GM21390 (cell line): ENCODE data around the gene SERINC5.
"Not testable (repeated sequence)": the region's sequence is repeated elsewhere in the genome, so short reads cannot be mapped to it uniquely, and the experiment has no call there.

Experiments used
- ATAC-seq: cut with Tn5 transposase; IDR thresholded peaks from one replicate; pipeline ENCODE4 v1.9.1; 2021; ENCODE audit not compliant: unreplicated experiment

Gene SERINC5

DNA sequence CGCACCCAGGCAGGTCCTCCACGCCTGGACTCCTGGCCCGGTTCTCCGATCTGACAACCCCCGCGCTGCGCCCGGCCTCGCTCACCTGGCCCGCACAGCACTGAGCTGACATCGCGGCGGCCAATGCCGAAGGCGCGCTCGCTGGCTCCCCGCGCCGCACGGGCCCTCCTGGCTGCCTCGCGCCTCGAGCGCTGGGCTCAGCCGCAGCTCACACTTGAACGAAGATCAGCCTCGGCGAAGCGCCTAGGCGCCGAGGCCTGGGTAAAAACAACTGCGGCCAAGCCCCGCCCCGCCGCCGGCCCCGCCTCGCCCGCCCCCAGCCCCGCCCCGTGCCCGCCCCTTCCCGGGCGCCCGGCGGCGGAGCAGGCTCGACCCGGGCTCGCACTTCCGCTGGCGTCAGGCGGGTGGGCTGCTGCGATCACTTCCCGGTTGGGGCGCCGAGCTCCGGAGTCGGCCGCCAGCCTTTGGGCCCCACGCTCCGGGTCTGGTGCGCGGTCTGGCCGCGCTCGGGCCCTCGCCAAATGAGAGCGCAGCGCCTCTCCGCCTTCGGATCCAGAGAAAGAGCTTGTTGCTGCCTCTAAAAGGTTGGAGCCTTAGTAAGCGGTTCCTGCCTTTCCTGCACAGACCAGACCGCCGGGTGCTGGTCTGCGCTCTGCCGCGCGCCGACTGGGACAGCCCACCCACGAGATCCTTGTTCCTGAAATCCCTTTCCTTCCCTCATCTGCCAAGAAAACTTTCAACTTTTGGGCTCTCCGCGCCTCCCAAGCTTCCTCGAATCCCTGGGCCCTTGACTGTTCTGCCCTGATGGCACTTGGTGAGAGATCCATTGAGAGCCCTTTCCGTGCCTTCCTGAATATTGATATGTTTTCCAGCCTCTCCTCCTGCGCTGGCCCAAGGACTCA, at the start of gene SERINC5:
TSS of gene SERINC5 (minus strand) at position 238 of the 902 bp plus-strand sequence. CDS start at position 112, 126 bp downstream.
- ATAC-seq, result peak; percentile 83

- ATAC-seq, result no peak
Observed at GRCh38 chr5:80302636-80303035, 46.8 kb upstream of the SERINC5 start.

DNA sequence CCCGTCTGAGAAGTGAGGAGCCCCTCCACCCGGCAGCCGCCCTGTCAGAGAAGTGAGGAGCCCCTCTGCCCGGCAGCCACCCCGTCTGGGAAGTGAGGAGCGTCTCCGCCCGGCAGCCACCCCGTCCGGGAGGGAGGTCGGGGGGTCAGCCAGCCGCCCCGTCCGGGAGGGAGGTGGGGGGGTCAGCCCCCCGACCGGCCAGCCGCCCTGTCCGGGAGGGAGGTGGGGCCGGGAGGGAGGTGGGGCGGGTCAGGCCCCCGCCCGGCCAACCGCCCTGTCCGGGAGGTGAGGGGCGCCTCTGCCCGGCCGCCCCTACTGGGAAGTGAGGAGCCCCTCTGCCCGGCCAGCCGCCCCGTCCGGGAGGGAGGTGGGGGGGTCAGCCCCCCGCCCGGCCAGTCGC, 45.5 kb upstream of the SERINC5 start:
- not testable (repeated sequence) for ATAC-seq

DNA sequence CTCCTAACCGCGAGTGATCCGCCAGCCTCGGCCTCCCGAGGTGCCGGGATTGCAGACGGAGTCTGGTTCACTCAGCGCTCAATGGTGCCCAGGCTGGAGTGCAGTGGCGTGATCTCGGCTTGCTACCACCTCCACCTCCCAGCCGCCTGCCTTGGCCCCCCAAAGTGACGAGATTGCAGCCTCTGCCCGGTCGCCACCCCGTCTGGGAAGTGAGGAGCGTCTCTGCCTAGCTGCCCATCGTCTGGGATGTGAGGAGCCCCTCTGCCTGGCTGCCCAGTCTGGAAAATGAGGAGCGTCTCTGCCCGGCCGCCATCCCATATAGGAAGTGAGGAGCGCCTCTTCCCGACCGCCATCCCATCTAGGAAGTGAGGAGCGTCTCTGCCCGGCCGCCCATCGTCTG, 44.9 kb upstream of the SERINC5 start:
- not testable (repeated sequence) for ATAC-seq

GRCh38 chr5:80300125-80300524, 44.3 kb upstream of the SERINC5 start:
- no peak for ATAC-seq

DNA sequence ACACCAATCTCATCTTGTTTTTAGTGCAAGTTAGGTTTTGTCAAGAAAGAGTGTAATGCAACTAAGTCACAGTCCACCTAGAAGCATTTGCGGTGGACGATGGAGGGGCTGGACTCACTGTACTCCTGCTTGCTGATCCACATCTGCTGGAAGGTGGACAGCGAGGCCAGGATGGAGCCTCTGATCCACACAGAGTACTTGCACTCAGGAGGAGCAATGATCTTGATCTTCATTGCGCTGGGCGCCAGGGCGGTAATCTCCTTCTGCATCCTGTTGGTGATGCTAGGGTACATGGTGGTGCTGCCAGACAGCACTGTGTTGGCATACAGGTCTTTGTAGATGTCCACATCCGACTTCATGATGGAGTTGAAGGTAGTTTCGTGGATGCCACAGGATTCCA, 43.8 kb upstream of the SERINC5 start:
- ATAC-seq, result no peak

DNA sequence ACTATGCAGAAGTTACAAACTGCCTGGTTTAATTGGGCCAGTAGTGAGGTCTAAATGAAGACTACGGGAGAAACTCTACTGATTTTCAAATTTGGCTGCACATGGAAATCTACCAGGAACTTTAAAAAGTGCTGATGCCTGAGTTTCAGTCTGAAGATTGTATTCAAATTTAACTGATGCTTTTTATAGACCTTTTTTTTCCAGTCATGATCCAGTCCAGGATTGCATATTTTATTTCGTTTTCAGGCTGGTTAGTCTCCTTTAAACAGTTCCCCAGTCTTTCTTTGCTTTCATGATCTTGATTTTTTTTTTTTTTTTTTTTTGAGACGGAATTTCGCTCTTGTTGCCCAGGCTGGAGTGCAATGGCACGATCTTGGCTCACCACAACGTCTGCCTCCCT, 40.3 kb upstream of the SERINC5 start:
- ATAC-seq, result no peak

DNA sequence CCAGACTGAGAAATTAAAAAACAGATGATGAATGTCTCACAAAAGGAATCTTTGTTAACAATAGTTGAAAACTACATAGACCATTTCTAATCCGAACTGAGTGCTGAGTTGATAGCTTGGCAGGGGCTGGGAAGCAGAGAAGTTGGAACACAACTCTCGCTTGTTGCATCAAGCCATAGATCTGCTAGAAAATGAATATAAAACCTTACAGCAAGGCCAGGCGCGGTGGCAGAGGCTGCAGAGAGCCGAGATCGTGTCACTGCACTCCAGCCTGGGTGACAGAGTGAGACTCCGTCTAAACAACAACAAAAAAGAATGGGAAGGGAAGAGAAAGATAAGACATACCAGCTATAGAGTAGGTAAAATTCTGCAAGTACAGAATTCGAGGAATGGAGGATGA, 35.9 kb upstream of the SERINC5 start:
- no peak for ATAC-seq

GRCh38 chr5:80289320-80289719, 33.5 kb upstream of the SERINC5 start:
- no peak for ATAC-seq

GRCh38 chr5:80288177-80288576, 32.3 kb upstream of the SERINC5 start:
- no peak for ATAC-seq

DNA sequence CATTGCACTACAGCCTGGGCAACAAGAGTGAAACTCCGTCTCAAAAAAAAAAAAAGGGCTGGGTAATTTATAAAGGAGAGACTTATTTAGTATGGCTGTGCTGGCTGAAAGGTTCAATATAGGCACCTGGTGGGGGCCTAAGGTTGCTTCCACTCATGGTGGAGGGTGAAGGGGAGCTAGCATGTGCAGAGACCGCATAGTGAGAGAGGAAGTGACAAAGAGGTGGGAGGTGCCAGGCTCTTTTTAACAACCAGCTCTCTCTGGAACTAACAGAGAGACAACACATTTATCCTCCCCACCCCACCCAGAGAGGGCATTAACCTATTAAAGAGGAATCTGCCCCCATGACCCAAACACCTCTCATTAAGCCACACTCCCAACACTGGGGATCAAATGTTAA, 28.9 kb upstream of the SERINC5 start:
- no peak for ATAC-seq

- ATAC-seq, result no peak
Observed at GRCh38 chr5:80283360-80283759, 27.5 kb upstream of the SERINC5 start.

DNA sequence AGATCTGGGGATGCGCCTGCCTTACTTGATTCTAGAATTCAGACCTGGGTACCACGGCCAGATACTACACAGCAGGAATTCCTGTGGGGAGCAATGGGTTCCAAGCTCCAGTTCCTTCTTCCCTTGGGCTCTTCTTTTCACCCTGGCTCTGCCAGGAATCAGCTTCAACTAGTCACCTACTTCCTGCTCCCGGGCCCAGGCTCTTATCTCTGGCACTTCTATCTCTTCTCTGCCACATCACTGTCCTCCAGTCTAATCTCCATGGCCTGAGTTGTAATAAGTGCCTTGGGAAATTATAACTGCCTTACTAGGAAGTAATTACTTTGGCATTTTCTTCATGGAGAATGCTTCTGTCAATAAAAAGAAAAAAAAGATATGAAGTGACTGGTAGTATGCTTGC, 26.2 kb upstream of the SERINC5 start:
- no peak for ATAC-seq

- no peak for ATAC-seq
Observed at GRCh38 chr5:80277191-80277590, 21.3 kb upstream of the SERINC5 start.

DNA sequence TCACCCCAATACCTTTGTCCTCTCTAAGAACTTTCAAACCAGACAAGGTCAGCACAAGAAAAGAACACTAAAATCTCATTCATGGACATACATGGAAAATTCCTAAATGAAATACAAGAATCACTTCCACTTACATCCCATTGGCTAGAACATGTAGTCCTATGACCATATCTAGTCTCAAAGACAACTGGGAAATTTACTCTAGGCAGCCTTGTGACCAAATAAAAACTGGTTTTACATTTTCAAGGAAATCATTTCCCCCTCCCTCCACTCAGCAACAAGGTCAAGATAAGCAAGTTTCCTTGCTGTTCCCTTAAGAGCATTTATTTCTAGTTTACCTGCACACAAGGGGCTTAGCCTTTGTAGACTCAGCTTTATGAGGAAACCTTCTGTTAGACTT, 20.3 kb upstream of the SERINC5 start:
- no peak for ATAC-seq

- no peak for ATAC-seq
Observed at GRCh38 chr5:80275347-80275746, 19.5 kb upstream of the SERINC5 start.

DNA sequence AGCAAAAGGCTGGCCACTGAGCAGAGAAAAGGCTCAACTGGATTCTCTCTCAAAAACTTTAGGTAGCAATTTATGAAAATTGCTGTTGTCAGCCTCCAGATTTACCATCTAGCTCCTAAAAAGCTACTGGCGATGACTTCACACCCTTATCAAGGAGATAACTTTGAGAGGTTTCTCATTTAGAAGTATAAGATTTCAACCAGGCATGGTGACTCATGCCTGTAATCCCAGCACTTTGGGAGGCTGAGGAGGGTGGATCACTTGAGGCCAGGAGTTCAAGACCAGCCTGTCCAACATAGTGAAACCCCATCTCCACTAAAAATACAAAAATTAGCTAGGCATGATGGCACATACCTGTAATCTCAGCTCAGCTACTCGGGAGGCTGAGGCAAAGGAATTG, 14.7 kb upstream of the SERINC5 start:
- ATAC-seq, result not testable (repeated sequence)

- ATAC-seq, result no peak
Observed at GRCh38 chr5:80269991-80270438, 14.2 kb upstream of the SERINC5 start.

DNA sequence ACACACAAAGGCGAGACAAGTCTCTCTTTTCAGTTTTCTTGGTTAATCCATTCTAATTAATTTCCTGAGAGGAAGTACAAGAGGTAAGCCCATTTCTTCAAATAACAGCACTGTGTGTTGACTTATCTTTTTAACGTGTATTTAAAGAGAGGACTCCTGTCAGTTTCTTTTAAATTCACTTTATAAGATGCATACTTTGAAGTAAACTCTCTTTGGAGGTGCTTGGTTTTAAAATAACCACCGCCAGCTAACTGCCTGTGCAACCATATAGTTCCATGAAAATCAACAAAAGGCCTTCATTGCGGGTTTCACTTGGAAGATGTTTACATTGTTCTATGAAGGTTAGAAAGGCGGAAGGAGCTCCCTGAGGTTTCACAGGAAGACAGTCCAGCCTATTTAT, 13.1 kb upstream of the SERINC5 start:
- ATAC-seq, result no peak

DNA sequence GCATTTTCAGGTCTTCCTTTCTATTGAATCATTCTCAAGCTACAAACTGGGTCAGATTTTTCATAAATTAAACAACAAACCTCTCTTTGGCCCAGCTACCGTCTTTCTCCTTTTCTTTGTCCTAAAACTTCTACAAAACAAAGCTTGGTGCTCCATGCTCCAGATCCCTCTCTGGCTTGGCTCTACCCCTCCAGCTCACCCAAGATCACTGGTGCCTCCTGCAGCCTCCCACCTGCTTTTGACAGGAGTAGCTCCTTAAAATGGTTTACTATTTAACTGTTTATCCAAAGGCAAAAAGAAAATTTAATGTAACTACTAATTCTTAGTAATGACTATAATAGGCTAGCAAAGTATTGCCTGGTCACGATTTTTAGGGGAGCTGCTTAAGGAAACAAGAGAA, 10.7 kb upstream of the SERINC5 start:
- no peak for ATAC-seq

GRCh38 chr5:80260461-80260860, 4.6 kb upstream of the SERINC5 start:
- no peak for ATAC-seq

- ATAC-seq, result no peak
Observed at GRCh38 chr5:80259511-80260203, 3.8 kb upstream of the SERINC5 start.
